ENCODE results near the gene ZFP36.
"Not testable (repeated sequence)": the region's sequence is repeated elsewhere in the genome, so short reads cannot be mapped to it uniquely, and the experiment has no call there.

Gene ZFP36

DNA sequence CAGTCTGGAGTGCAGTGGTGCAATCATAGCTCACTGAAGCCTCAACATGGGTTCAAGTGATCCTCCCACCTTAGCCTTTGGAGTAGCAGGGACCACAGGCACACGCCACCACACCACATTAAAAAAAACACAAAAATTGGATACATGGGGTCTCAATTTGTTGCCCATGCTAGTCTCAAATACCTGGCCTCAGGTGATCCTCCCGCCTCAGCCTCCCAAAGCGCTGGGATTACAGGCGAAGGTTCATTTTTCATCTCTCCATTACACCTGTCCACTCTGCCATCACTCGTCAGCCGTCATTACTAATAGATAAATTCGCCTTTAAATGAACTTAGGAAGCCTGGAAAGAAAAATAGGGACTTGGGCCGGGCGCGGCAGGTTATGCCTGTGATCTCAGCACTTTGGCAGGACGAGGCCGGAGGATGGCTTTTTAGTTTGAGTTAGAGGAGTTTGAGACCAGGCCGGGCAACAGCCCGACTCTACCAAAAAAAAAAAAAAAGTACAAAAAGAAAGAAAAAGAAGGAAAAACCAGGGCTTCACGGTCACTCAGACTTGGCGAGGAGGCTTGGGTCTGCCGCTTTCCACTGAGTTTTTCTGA, 38.0 kb downstream of the ZFP36 start:
- H3K4me3 ChIP-seq (ENCODE audit: low read depth, low read length): peak overlapping the region; percentile 80
- TF ChIP-seq, protein P1, sequence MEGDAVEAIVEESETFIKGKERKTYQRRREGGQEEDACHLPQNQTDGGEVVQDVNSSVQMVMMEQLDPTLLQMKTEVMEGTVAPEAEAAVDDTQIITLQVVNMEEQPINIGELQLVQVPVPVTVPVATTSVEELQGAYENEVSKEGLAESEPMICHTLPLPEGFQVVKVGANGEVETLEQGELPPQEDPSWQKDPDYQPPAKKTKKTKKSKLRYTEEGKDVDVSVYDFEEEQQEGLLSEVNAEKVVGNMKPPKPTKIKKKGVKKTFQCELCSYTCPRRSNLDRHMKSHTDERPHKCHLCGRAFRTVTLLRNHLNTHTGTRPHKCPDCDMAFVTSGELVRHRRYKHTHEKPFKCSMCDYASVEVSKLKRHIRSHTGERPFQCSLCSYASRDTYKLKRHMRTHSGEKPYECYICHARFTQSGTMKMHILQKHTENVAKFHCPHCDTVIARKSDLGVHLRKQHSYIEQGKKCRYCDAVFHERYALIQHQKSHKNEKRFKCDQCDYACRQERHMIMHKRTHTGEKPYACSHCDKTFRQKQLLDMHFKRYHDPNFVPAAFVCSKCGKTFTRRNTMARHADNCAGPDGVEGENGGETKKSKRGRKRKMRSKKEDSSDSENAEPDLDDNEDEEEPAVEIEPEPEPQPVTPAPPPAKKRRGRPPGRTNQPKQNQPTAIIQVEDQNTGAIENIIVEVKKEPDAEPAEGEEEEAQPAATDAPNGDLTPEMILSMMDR (IDR thresholded peaks at IDR 0.05; ENCODE audit: control insufficient read depth, extremely low read depth, insufficient read depth): no peak
- no peak for DNase-seq (ENCODE audit: low read depth)

DNA sequence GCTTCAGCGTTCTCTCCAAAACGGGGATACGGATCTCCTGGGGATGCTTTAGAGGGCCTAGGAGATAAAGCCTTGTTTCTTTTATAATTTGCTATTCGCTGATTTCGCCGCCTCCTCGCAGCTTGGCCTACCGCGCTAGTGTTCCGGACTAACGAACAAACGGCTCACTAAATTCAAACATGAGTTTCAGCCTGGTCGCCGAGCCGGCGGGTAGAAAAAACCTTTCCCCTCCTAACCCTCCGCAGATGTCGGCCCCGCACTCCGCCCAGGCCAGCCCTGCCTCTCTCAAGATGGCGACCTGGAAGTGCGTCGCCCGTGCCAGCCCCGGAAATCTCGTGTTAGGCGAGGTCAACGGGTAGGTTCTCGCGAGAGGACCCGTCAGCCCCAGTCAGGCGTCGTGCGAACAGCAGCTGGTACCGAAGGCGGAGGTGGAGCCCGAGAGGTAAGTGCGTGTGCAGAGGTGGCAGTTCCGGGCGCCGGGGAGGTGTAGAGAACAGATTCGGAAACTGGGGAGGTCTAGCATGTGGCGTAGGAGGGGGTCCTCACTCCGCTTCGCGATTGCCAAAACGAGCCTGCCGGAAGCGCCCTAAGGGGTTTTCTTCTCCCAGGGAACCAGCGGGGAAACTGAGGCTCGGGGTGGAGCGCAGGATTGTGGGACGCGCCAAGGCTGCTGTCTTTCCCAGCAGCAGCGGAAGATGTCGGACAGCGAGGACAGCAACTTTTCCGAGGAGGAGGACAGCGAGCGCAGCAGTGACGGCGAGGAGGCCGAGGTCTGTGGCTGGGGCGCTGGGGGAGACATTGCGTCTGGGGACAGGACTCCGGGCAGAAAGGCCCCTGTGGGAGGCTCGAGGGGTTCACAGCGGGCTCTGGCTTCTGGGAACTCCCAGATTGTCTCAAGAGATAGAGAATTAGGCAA, 38.8 kb downstream of the ZFP36 start, which contains the start of gene SUPT5H:
TSS of gene SUPT5H (plus strand) at position 387 of the 916 bp plus-strand sequence. CDS start at position 696, 309 bp downstream.
- peak within 1 kb of the TSS; percentile 80 for H3K4me3 ChIP-seq (ENCODE audit: low read depth, low read length)
- TF ChIP-seq, protein P1 (IDR thresholded peaks at IDR 0.05; ENCODE audit: control insufficient read depth, extremely low read depth, insufficient read depth): no peak
- DNase-seq (ENCODE audit: low read depth): peak; percentile 96

DNA sequence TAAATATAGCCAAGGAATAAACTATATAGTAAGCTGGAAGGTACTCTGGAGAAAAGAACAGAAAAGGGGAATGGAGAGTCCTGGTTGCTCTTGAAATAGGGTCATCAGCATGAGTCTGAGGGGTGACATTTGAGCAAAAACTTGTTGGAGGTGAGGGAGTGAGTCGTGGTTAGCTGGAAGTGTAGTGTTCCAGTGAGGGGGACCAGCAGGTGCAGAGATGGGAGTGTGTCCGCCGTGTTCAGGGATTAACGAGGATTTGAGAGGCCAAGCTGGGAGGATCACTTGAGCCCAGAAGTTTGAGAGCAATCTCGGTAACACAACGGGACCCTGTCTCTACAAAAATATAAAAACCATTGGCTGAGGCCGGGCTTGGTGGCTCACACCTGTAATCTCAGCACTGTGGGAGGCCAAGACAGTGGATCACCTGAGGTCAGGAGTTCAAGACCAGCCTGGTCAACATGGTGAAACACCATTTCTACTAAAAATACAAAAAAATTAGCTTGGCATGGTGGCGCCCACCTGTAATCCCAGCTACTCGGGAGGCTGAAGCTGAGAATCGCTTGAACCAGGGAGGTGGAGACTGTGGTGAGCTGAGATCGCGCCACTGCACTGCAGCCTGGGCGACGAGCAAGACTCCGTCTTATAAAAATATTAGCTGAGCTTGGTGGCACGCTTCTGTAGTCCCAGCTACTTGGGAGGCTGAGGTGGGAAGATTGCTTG, 39.9 kb downstream of the ZFP36 start:
- H3K4me3 ChIP-seq (ENCODE audit: low read depth, low read length): peak overlapping the region; percentile 80
- TF ChIP-seq, protein P1 (IDR thresholded peaks at IDR 0.05; ENCODE audit: control insufficient read depth, extremely low read depth, insufficient read depth): no peak
- DNase-seq (ENCODE audit: low read depth): no peak

DNA sequence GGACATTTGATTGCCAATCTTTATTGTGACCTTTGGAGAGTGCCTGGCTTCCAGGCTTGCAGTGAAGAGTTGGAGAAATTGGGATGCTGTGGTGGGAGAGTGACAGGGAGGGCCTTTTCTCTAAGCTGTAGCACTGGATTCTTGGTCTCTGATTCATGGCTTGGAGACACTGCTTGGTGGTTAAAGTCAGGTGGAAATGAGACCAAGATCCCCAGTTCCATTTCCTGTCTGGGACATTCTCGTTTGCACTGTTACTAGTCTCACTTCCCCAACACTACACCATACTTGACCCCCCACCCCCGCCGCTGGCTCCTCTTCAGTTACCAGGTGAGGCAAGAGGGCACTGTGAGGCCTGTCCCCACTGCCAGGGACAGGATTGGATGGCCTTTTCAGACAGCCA, 41.6 kb downstream of the ZFP36 start:
- H3K4me3 ChIP-seq (ENCODE audit: low read depth, low read length): no peak overlapping the region
- no peak for DNase-seq (ENCODE audit: low read depth)
- TF ChIP-seq, protein P1 (IDR thresholded peaks at IDR 0.05; ENCODE audit: control insufficient read depth, extremely low read depth, insufficient read depth): no peak

DNA sequence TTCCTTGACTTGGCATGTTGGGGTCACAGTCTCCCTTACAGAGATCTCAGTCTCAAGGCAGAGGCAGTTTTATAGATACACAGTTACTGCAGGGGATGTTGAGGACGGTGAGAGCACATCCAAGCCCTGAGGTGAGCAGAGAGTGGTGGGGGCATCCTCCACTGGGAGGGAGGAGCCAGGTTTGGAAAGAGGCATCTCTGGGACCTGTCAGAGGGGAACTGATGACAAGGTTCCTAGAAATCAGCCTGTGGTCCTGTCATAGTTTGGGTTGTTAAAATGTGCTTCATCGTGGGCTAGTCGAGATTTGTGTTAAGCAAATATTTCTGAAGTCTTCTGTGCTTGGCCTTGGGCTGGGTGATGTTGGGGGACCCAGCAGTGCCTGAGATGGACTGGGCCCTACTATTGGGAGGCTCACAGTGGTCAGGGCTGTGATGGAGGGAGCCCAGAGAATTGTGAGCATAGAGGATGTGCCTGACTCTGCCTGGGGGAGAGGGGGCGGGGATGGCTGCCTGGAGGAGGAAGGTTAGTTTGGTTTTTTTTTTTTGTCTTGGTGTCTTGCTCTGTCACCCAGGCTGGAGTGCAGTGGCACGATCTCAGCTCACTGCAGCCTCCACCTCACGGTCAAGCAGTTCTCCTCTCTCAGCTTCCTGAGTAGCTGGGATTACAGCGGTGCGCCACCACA, 42.6 kb downstream of the ZFP36 start:
- TF ChIP-seq, protein P1 (IDR thresholded peaks at IDR 0.05; ENCODE audit: control insufficient read depth, extremely low read depth, insufficient read depth): no peak
- no peak overlapping the region for H3K4me3 ChIP-seq (ENCODE audit: low read depth, low read length)
- no peak for DNase-seq (ENCODE audit: low read depth)

DNA sequence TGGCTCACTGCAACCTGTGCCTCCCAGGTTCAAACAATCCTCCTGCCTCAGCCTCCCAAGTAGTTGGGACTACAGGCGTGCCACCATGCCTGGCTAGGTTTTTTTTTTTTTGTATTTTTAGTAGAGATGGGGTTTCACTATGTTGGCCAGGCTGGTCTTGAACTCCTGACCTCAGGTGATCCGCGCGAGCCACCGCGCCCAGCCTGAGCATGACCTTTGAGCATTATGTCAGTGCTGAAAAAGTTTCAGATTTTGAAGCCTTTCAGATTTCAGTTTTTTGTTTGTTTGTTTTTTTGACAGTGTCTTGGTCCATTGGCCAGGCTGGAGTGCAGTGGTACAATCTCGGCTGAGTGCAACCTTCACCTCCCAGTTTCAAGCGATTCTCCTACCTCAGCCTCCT, 44.6 kb downstream of the ZFP36 start:
- not testable (repeated sequence) for DNase-seq (ENCODE audit: low read depth); H3K4me3 ChIP-seq (ENCODE audit: low read depth, low read length)

Data from LNCaP clone FGC (cell line).